Fibroblast of peridontal ligament (primary cell): Measurements from ENCODE around the gene SCYGR8.

ENCODE experiments used
- DNase-seq: peaks from one replicate; pipeline ENCODE4 v3.0.0-alpha.2; 2010; ENCODE audit errors: extremely low read depth

SCYGR8 gene

GRCh38 chr2:227761740-227762476, 16.2 kb downstream of the SCYGR8 start:
- DNase-seq: peak; percentile 53

- DNase-seq: no peak
Measured at GRCh38 chr2:227765788-227766372, 20.2 kb downstream of the SCYGR8 start.

GRCh38 chr2:227766373-227766883, 20.7 kb downstream of the SCYGR8 start:
- peak; percentile 75 for DNase-seq

GRCh38 chr2:227767830-227768229, 22.1 kb downstream of the SCYGR8 start:
- no peak for DNase-seq

- no peak for DNase-seq
Measured at GRCh38 chr2:227772197-227772661, 26.5 kb downstream of the SCYGR8 start.

- DNase-seq: no peak
Measured at GRCh38 chr2:227772932-227773331, 27.2 kb downstream of the SCYGR8 start.

GRCh38 chr2:227774011-227774624, 28.4 kb downstream of the SCYGR8 start:
- no peak for DNase-seq

GRCh38 chr2:227774895-227775842, 29.5 kb downstream of the SCYGR8 start:
- no peak for DNase-seq

- DNase-seq: no peak
Measured at GRCh38 chr2:227780981-227781615, 35.4 kb downstream of the SCYGR8 start.

GRCh38 chr2:227781841-227782240, 36.1 kb downstream of the SCYGR8 start:
- no peak for DNase-seq

GRCh38 chr2:227782804-227783203, 37.1 kb downstream of the SCYGR8 start:
- DNase-seq: no peak

- DNase-seq: no peak
Measured at GRCh38 chr2:227783404-227784138, 37.9 kb downstream of the SCYGR8 start.

- DNase-seq: no peak
Measured at GRCh38 chr2:227785293-227785692, 39.6 kb downstream of the SCYGR8 start.

- no peak for DNase-seq
Measured at GRCh38 chr2:227788561-227789018, 42.9 kb downstream of the SCYGR8 start.

GRCh38 chr2:227789803-227790202, 44.1 kb downstream of the SCYGR8 start:
- DNase-seq: peak; percentile 6

GRCh38 chr2:227793148-227793712, 47.5 kb downstream of the SCYGR8 start:
- no peak for DNase-seq
